PC-3 (cell line): ENCODE data around the gene ISCA2. TPM values are rescaled to one million over a fixed set of nuclear protein-coding genes. Genes with fewer than 3 reads are reported as not detected.

Experiments
- ATAC-seq: fragments of 200-7000 bp; cut with Tn5 transposase; 2 replicates; pipeline ENCODE4 v1.9.1; 2020; ENCODE audit warnings: mild to moderate bottlenecking, moderate library complexity
- BruUV-seq: library from RNA; stranded (reverse); fragments of 400-500 nt; replicated peaks from 2 replicates; lab custom pipeline; 2021; lab: Mats Ljungman, UMichigan
- CTCF ChIA-PET: fragments of 300-600 bp; sonication (Branson Sonifier 250); formaldehyde crosslinking; loops from one replicate; lab custom pipeline; 2022; ENCODE audit warnings: antibody characterized with exemption; lab: Charles Lee
- POLR2A ChIA-PET: fragments of 300-600 bp; sonication (Branson Sonifier 250); formaldehyde crosslinking; loops from one replicate; lab custom pipeline; 2022; ENCODE audit warnings: antibody characterized with exemption; ENCODE audit not compliant: unreplicated experiment; lab: Charles Lee
- DNase-seq: peaks from one replicate; pipeline ENCODE4 v3.0.0-alpha.2; 2015
- H2AFZ ChIP-seq: fragments of 300-600 bp; sonication (generic); 2 replicates; pipeline ENCODE4 v1.6.0; 2016; ENCODE audit warnings: antibody characterized with exemption, low read length
- H3F3A ChIP-seq: fragments of 300-600 bp; sonication (generic); one replicate; pipeline ENCODE4 v1.6.0; 2017; ENCODE audit warnings: antibody characterized with exemption, low read length, control low read depth, mild to moderate bottlenecking; ENCODE audit not compliant: unreplicated experiment
- H3K27ac ChIP-seq: fragments of 300-600 bp; sonication (generic); 2 replicates; pipeline ENCODE4 v1.5.1; 2016; ENCODE audit warnings: mild to moderate bottlenecking, low read length
- H3K27me3 ChIP-seq: fragments of 300-600 bp; sonication (generic); 2 replicates; pipeline ENCODE4 v1.6.1; 2016; ENCODE audit warnings: low read length, mixed read lengths
- H3K36me3 ChIP-seq: fragments of 300-600 bp; sonication (generic); 2 replicates; pipeline ENCODE4 v1.6.1; 2016; ENCODE audit warnings: low read depth, mixed run types, low read length, mixed read lengths
- H3K4me1 ChIP-seq: fragments of 300-600 bp; sonication (generic); 2 replicates; pipeline ENCODE4 v1.5.1; 2016; ENCODE audit warnings: low read length; ENCODE audit not compliant: insufficient read depth
- H3K4me2 ChIP-seq: fragments of 300-600 bp; sonication (generic); 2 replicates; pipeline ENCODE4 v1.6.0; 2016; ENCODE audit warnings: low read length
- H3K4me3 ChIP-seq: fragments of 300-600 bp; sonication (generic); 2 replicates; pipeline ENCODE4 v1.5.1; 2016; ENCODE audit warnings: mild to moderate bottlenecking, low read length, mixed read lengths
- H3K79me2 ChIP-seq: fragments of 300-600 bp; sonication (generic); 2 replicates; pipeline ENCODE4 v1.6.1; 2017; ENCODE audit warnings: low read length, mixed read lengths
- H3K9ac ChIP-seq: fragments of 300-600 bp; sonication (generic); 2 replicates; pipeline ENCODE4 v1.6.0; 2016; ENCODE audit warnings: mild to moderate bottlenecking, low read length
- H3K9me2 ChIP-seq: fragments of 300-600 bp; sonication (generic); replicated peaks from 2 replicates; pipeline ENCODE4 v1.6.1; 2016; ENCODE audit warnings: mixed run types, low read length, mixed read lengths
- H3K9me3 ChIP-seq: fragments of 300-600 bp; sonication (generic); 2 replicates; pipeline ENCODE4 v1.6.1; 2016; ENCODE audit warnings: low read length, mixed read lengths
- H4K20me1 ChIP-seq: fragments of 300-600 bp; sonication (generic); 2 replicates; pipeline ENCODE4 v1.6.1; 2016; ENCODE audit warnings: low read length, mixed read lengths
- EZH2 ChIP-seq: fragments of 300-600 bp; sonication (generic); IDR thresholded peaks from one replicate; pipeline ENCODE4 v1.6.1; 2017; ENCODE audit warnings: antibody characterized with exemption, mild to moderate bottlenecking, low read length; ENCODE audit not compliant: unreplicated experiment
- EZH2phosphoT487 ChIP-seq: fragments of 300-600 bp; sonication (generic); IDR thresholded peaks from 2 replicates; pipeline ENCODE4 v1.6.1; 2018; ENCODE audit warnings: mild to moderate bottlenecking, antibody characterized with exemption, low read length, borderline replicate concordance
- intact Hi-C: fragments of 100-400 bp; cut with micrococcal nuclease; formaldehyde crosslinking; loops from 2 replicates; pipeline ENCODE4 v1.9.0; 2023
- total RNA-seq: library from RNA; depleted of rRNA; stranded (reverse); fragments of >200 nt; gene quantifications from 2 replicates; pipeline ENCODE4 v1.2.3, GENCODE V29; 2014
- TF ChIP-seq, protein P1 (sequence below): fragments of 300-600 bp; sonication (generic); conservative IDR thresholded peaks from 2 replicates; pipeline ENCODE4 v1.5.1; 2017; ENCODE audit warnings: antibody characterized with exemption, low read depth, mild to moderate bottlenecking, low read length

Gene ISCA2
- total RNA-seq, 1 experiment from 2014 or later = 30.1 TPM

DNA sequence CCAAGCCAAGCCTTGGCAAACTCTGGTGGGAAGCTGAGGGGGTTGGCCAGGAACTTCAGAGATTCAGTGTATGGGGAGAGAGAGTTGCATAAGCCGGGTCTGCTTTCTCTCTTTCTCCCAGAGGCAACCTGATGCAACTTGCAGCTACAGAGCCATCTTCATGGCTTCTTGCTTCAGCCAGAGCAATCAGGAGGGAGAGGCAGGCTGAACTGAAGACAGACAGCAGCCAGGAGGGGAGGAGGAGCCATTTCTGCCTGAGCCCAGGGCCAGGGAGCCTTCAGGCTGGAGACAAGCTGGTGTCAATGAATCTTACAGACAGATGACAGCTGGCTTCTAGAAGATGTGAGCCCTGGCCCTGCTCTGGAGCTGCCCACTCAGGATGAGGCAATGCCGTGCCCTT is 19.2 kb upstream of the ISCA2 start:
- Histone ChIP-seq H3K4me3 (no peak overlapping the region), H3K9ac (no peak overlapping the region), H4K20me1 (no peaks in the 10 kb centered on the region), H3F3A (no peaks in the 10 kb centered on the region), H2AFZ (no peak overlapping the region), H3K9me3 (no peaks in the 10 kb centered on the region), H3K27me3 (no peaks in the 10 kb centered on the region), H3K79me2 (no peaks in the 10 kb centered on the region), H3K4me1 (no peaks in the 10 kb centered on the region), H3K4me2 (no peak overlapping the region), H3K9me2 (no peaks in the 10 kb centered on the region), H3K36me3 (peaks cover 5% of the 10 kb centered on the region; the same call in 1 of the 2 replicates), H3K27ac (no peak overlapping the region)
- intact Hi-C loops = no loop called here
- BruUV-seq = no TSS peak
- TF ChIP-seq EZH2 = no peak
- TF ChIP-seq, protein P1, sequence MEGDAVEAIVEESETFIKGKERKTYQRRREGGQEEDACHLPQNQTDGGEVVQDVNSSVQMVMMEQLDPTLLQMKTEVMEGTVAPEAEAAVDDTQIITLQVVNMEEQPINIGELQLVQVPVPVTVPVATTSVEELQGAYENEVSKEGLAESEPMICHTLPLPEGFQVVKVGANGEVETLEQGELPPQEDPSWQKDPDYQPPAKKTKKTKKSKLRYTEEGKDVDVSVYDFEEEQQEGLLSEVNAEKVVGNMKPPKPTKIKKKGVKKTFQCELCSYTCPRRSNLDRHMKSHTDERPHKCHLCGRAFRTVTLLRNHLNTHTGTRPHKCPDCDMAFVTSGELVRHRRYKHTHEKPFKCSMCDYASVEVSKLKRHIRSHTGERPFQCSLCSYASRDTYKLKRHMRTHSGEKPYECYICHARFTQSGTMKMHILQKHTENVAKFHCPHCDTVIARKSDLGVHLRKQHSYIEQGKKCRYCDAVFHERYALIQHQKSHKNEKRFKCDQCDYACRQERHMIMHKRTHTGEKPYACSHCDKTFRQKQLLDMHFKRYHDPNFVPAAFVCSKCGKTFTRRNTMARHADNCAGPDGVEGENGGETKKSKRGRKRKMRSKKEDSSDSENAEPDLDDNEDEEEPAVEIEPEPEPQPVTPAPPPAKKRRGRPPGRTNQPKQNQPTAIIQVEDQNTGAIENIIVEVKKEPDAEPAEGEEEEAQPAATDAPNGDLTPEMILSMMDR = no peak
- no peak for TF ChIP-seq EZH2phosphoT487
- POLR2A ChIA-PET = no interaction called here
- DNase-seq = no peak
- CTCF ChIA-PET = no interaction called here
- no peak for ATAC-seq

DNA sequence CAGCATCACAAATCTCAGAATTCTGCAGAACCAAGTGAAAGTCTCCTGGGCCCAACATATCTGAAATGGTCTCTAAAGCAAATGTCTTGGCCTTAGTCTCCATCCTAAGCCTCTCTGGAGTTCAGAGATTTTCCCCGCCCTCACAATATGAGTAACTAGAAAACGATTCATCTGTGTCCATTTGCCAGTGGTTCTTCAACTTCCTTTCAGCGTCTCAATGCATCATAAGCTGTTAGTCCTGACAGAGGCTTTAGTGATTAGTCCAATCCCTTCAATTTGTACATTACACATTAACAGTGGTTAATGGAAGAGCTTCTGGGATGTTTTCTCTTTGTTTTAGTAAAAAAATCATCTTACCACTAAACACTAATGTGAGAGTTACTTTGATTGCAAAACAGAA is 17.9 kb upstream of the ISCA2 start:
- H3K9ac ChIP-seq = no peak overlapping the region
- DNase-seq = peak; percentile 45
- TF ChIP-seq, protein P1 = no peak
- TF ChIP-seq EZH2 = no peak
- TF ChIP-seq EZH2phosphoT487 = no peak
- H3K4me3 ChIP-seq = no peak overlapping the region
- H3K4me1 ChIP-seq = no peaks in the 10 kb centered on the region
- no TSS peak for BruUV-seq
- H3K4me2 ChIP-seq = no peak overlapping the region
- CTCF ChIA-PET = no interaction called here
- H2AFZ ChIP-seq = no peak overlapping the region
- intact Hi-C loops = no loop called here
- H4K20me1 ChIP-seq = no peaks in the 10 kb centered on the region
- no peaks in the 10 kb centered on the region for H3K27me3 ChIP-seq
- peak; percentile 48 for ATAC-seq
- no peaks in the 10 kb centered on the region for H3K9me3 ChIP-seq
- peaks cover 5% of the 10 kb centered on the region; the same call in 1 of the 2 replicates for H3K36me3 ChIP-seq
- H3K9me2 ChIP-seq = no peaks in the 10 kb centered on the region
- no peak overlapping the region for H3K27ac ChIP-seq
- H3K79me2 ChIP-seq = no peaks in the 10 kb centered on the region
- no peaks in the 10 kb centered on the region for H3F3A ChIP-seq
- POLR2A ChIA-PET = no interaction called here

DNA sequence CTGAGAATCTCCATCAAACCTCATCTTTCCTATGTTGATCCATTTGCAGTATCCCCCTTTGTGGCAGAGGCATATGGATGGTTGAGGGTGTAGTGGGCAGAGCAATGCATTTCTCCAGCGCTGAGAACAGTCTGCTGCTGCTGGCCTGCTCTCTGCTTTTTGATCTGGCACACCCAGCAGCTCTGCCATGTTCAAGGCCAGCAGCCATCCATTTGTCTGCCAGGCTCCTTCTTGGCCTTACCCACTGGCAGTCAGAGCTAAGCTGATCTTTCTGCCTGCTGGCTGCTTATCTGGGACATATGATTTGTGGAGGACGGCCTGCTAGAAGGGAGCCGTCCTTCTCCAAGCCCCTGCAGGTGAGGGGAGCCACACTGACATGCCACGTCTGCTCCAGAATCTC is 17.5 kb upstream of the ISCA2 start:
- H4K20me1 ChIP-seq = no peaks in the 10 kb centered on the region
- H3K9me3 ChIP-seq = no peaks in the 10 kb centered on the region
- no peaks in the 10 kb centered on the region for H3K4me1 ChIP-seq
- no peak overlapping the region for H3K27ac ChIP-seq
- CTCF ChIA-PET = no interaction called here
- ATAC-seq (no peak), DNase-seq (no peak)
- POLR2A ChIA-PET = no interaction called here
- H3K4me2 ChIP-seq = no peak overlapping the region
- no peak for TF ChIP-seq EZH2phosphoT487
- TF ChIP-seq, protein P1 = no peak
- no peak for TF ChIP-seq EZH2
- no peaks in the 10 kb centered on the region for H3K9me2 ChIP-seq
- no peaks in the 10 kb centered on the region for H3K79me2 ChIP-seq
- H3K36me3 ChIP-seq = peaks cover 5% of the 10 kb centered on the region; the same call in 1 of the 2 replicates
- H3K9ac ChIP-seq = no peak overlapping the region
- H3K4me3 ChIP-seq = no peak overlapping the region
- H3F3A ChIP-seq = no peaks in the 10 kb centered on the region
- H2AFZ ChIP-seq = no peak overlapping the region
- no TSS peak for BruUV-seq
- no peaks in the 10 kb centered on the region for H3K27me3 ChIP-seq
- intact Hi-C loops = no loop called here
